Transverse colon (tissue), 4 donors: ENCODE results near the gene NKAP. TPM values are rescaled to one million over a fixed set of nuclear protein-coding genes. Genes with fewer than 3 reads are reported as not detected.

Experiments used
- DNase-seq: peaks from one replicate; pipeline ENCODE4 v3.0.0-alpha.2; 2019
- H3K27ac ChIP-seq, 4 donors: fragments of 200-600 bp; sonication (generic); 2 replicates each; pipeline ENCODE4 v1.5.1; 2016 to 2018; ENCODE audit warnings: inconsistent platforms in 4 of 4
- H3K27me3 ChIP-seq: fragments of 200-600 bp; sonication (generic); 2 replicates; pipeline ENCODE4 v1.5.1; 2017; ENCODE audit warnings: inconsistent platforms
- H3K36me3 ChIP-seq, 4 donors: fragments of 200-600 bp; sonication (generic); 2 replicates each; pipeline ENCODE4 v1.5.1; 2017 to 2019; ENCODE audit warnings: inconsistent platforms in 4 of 4
- H3K4me1 ChIP-seq, 4 donors: fragments of 200-600 bp; sonication (generic); 2 replicates each; pipeline ENCODE4 v1.5.1; 2017 to 2020; ENCODE audit warnings: inconsistent platforms in 4 of 4
- H3K4me3 ChIP-seq, 4 donors: fragments of 200-600 bp; sonication (generic); 1 replicate in 1 of 4; 2 replicates in 3 of 4; pipeline versions ENCODE4 v1.5.1 to v1.6.1; 2017 to 2019; ENCODE audit warnings: inconsistent platforms in 4 of 4
- H3K9me3 ChIP-seq, 2 donors: fragments of 200-600 bp; sonication (generic); 2 replicates each; pipeline ENCODE4 v1.5.1; 2017 to 2019; ENCODE audit warnings: inconsistent platforms in 2 of 2
- EP300 ChIP-seq: sonication (generic); formaldehyde crosslinking; IDR thresholded peaks from one replicate; pipeline ENCODE4 v1.6.1; 2017; ENCODE audit warnings: antibody characterized with exemption, low read depth
- POLR2A ChIP-seq: fragments of 450-650 bp; IDR thresholded peaks from one replicate; pipeline ENCODE4 v1.6.1; 2016; ENCODE audit warnings: antibody characterized with exemption, mild to moderate bottlenecking, moderate library complexity
- POLR2AphosphoS5 ChIP-seq, 3 donors: sonication (generic); formaldehyde crosslinking; IDR thresholded peaks; one replicate each; pipeline ENCODE4 v1.6.1; 2016; ENCODE audit warnings: antibody characterized with exemption in 3 of 3
- WGBS, 2 donors: methylation state at CpG; one replicate each; pipeline ENCODE4 v1.1.5; 2018; ENCODE audit warnings: low coverage in 1 of 2; 5-methylcytosine and 5-hydroxymethylcytosine counted together
- in situ Hi-C, 4 donors: fragments of 200-750 bp; cut with MboI; loops; one replicate each; pipeline versions ENCODE4 v1.15.0 to v1.15.1; 2017; ENCODE audit warnings: low sequenced_read_pairs in 3 of 4, low pct_ligation_motif_present in 1 of 4, low pct_unique_long_range_greater_than_20kb in 1 of 4
- intact Hi-C: fragments of 100-400 bp; cut with DNase I; formaldehyde crosslinking; loops from one replicate; pipeline ENCODE4 v1.15.1; 2023; ENCODE audit warnings: low total_unique reads
- total RNA-seq, 4 donors: library from RNA; depleted of rRNA; stranded (reverse); fragments of >200 nt; gene quantifications; one replicate each; pipeline ENCODE4 v1.1.0, GENCODE V29; 2016
- TF ChIP-seq, protein P1 (sequence below), 5 experiments: fragments of 200-600 bp in 3 of 5; fragments of 450-650 bp in 2 of 5; sonication (generic) in 3 of 5; IDR thresholded peaks; 1 replicate in 2 of 5; 2 replicates in 3 of 5; pipeline ENCODE4 v1.5.1; 2016 to 2017; ENCODE audit warnings: antibody characterized with exemption in 5 of 5, inconsistent platforms in 3 of 5, mild to moderate bottlenecking in 2 of 5, moderate library complexity in 1 of 5

The NKAP gene
- total RNA-seq, 4 donors from 2014 or later = 2.6 to 14.7 (median 8.5) TPM

- no peaks in the 10 kb centered on the region for H3K36me3 ChIP-seq
- 67% methylated on average over 11 of the region's 11 CpGs; no CpG with 5 or more reads in 1 of the 2 donors for WGBS, 2 donors
- H3K4me3 ChIP-seq = peak overlapping the region in 2 of 4 donors; percentile 11 to 37
- TF ChIP-seq EP300 (no peak), POLR2A (no peak)
- H3K27ac ChIP-seq = peak overlapping the region; percentile 4 to 65 (median 30)
- intact Hi-C loops (no loop called here), in situ Hi-C loops (no loop called here)
- no peaks in the 10 kb centered on the region for H3K9me3 ChIP-seq
- peaks cover 0 to 8% (median 0%) of the 10 kb centered on the region in 4 donors for H3K4me1 ChIP-seq
- no peak for DNase-seq
- no peaks in the 10 kb centered on the region for H3K27me3 ChIP-seq
Measured at GRCh38 chrX:119885554-119886428, 57.8 kb downstream of the NKAP start.

GRCh38 chrX:119880552-119881437 lies 62.8 kb downstream of the NKAP start:
- DNase-seq = peak; percentile 16
- 57% methylated on average over 11 of the region's 11 CpGs; no CpG with 5 or more reads in 1 of the 2 donors for whole genome bisulfite sequencing, 2 donors
- Histone ChIP-seq H3K36me3 (no peaks in the 10 kb centered on the region), H3K27me3 (no peaks in the 10 kb centered on the region), H3K4me3 (no peak overlapping the region), H3K27ac (no peak overlapping the region), H3K4me1 (no peaks in the 10 kb centered on the region), H3K9me3 (no peaks in the 10 kb centered on the region)
- TF ChIP-seq, protein P1, sequence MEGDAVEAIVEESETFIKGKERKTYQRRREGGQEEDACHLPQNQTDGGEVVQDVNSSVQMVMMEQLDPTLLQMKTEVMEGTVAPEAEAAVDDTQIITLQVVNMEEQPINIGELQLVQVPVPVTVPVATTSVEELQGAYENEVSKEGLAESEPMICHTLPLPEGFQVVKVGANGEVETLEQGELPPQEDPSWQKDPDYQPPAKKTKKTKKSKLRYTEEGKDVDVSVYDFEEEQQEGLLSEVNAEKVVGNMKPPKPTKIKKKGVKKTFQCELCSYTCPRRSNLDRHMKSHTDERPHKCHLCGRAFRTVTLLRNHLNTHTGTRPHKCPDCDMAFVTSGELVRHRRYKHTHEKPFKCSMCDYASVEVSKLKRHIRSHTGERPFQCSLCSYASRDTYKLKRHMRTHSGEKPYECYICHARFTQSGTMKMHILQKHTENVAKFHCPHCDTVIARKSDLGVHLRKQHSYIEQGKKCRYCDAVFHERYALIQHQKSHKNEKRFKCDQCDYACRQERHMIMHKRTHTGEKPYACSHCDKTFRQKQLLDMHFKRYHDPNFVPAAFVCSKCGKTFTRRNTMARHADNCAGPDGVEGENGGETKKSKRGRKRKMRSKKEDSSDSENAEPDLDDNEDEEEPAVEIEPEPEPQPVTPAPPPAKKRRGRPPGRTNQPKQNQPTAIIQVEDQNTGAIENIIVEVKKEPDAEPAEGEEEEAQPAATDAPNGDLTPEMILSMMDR (IDR thresholded peaks at IDR 0.05) = peak; percentile 43 to 54 (median 47)
- TF ChIP-seq POLR2A (no peak), POLR2AphosphoS5 (IDR thresholded peaks at IDR 0.05) (peak in 1 of 3 donors; percentile 9), EP300 (no peak)
- intact Hi-C loops = loop anchor here (5.0 kb wide), 1 partner anchor 1517 kb away; no protein-coding TSS in a partner anchor
- in situ Hi-C loops = no loop called here

- no peak overlapping the region for H3K4me3 ChIP-seq
- no peaks in the 10 kb centered on the region for H3K36me3 ChIP-seq
- no peak for DNase-seq
- in situ Hi-C loops (no loop called here), intact Hi-C loops (loop anchor here (5.0 kb wide), 1 partner anchor 1517 kb away; no protein-coding TSS in a partner anchor)
- no peaks in the 10 kb centered on the region for H3K9me3 ChIP-seq
- no peaks in the 10 kb centered on the region for H3K4me1 ChIP-seq
- 60 to 77% methylated on average over 1 to 5 of the region's 5 CpGs for WGBS, 2 donors
- no peak overlapping the region for H3K27ac ChIP-seq
- H3K27me3 ChIP-seq = no peaks in the 10 kb centered on the region
- no peak for TF ChIP-seq EP300
- no peak for TF ChIP-seq POLR2AphosphoS5 (IDR thresholded peaks at IDR 0.05)
- TF ChIP-seq, protein P1 (IDR thresholded peaks at IDR 0.05) = no peak
- no peak for TF ChIP-seq POLR2A
Measured at GRCh38 chrX:119880076-119880475, 63.5 kb downstream of the NKAP start.

GRCh38 chrX:119878740-119879139 lies 64.8 kb downstream of the NKAP start:
- in situ Hi-C loops (no loop called here), intact Hi-C loops (no loop called here)
- Histone ChIP-seq H3K4me1 (peaks cover 0 to 1% (median 0%) of the 10 kb centered on the region in 4 donors), H3K27me3 (no peaks in the 10 kb centered on the region), H3K27ac (no peak overlapping the region), H3K4me3 (no peak overlapping the region), H3K9me3 (no peaks in the 10 kb centered on the region), H3K36me3 (no peaks in the 10 kb centered on the region)
- no peak for DNase-seq
- TF ChIP-seq POLR2AphosphoS5 (IDR thresholded peaks at IDR 0.05) (no peak), EP300 (no peak)
- TF ChIP-seq, protein P1 (IDR thresholded peaks at IDR 0.05) = no peak
- WGBS, 2 donors = 68 to 78% methylated on average over 2 of the region's 2 CpGs
